Lower leg skin (tissue), 3 donors: ENCODE data around the gene KLHDC4.

Source experiments
- POLR2A ChIP-seq, 2 donors: fragments of 450-650 bp; IDR thresholded peaks; one replicate each; pipeline ENCODE4 v1.6.1; 2016 to 2017; ENCODE audit warnings: antibody characterized with exemption in 2 of 2, mild to moderate bottlenecking in 1 of 2, moderate library complexity in 1 of 2
- TF ChIP-seq, protein P1 (sequence below), 3 donors: fragments of 450-650 bp; IDR thresholded peaks; one replicate each; pipeline ENCODE4 v1.5.1; 2016; ENCODE audit warnings: antibody characterized with exemption in 3 of 3, mild to moderate bottlenecking in 3 of 3, moderate library complexity in 2 of 3

DNA sequence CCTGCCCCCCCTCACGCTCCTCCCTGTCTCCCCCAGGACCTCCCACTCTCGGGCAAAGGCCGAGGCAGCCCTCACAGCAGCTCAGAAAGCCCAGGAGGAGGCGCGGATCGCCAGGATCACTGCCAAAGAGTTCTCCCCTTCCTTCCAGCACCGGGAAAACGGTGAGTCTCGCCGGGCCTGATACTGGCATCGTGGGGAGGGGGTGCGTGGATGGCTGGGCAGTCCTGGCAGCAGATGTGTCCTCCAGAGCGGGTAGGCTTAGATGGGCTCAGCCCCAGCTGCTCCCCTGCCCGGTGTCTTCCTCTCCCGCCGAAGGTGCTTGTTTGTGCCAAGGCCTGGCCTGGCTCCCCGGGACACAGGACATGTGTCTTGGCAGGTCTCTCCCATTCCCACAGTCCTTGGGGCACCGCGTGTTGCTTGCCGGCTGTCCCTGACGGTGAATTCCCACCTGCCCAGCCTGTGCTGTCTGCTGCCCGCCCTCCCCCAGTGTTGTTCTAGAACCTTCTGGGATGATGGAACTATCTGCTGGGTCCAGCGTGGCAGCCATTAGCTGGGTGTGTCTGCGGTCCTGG lies 81.6 kb downstream of the KLHDC4 start:
- TF ChIP-seq, protein P1, sequence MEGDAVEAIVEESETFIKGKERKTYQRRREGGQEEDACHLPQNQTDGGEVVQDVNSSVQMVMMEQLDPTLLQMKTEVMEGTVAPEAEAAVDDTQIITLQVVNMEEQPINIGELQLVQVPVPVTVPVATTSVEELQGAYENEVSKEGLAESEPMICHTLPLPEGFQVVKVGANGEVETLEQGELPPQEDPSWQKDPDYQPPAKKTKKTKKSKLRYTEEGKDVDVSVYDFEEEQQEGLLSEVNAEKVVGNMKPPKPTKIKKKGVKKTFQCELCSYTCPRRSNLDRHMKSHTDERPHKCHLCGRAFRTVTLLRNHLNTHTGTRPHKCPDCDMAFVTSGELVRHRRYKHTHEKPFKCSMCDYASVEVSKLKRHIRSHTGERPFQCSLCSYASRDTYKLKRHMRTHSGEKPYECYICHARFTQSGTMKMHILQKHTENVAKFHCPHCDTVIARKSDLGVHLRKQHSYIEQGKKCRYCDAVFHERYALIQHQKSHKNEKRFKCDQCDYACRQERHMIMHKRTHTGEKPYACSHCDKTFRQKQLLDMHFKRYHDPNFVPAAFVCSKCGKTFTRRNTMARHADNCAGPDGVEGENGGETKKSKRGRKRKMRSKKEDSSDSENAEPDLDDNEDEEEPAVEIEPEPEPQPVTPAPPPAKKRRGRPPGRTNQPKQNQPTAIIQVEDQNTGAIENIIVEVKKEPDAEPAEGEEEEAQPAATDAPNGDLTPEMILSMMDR (IDR thresholded peaks at IDR 0.05), result no peak
- no peak for TF ChIP-seq POLR2A (IDR thresholded peaks at IDR 0.05)
